T-helper 1 cell (primary cell): ENCODE measurements around the gene UBE2B.
A peak's percentile ranks its signal among the peaks of the same experiment; 100 is the strongest.
"Not testable (repeated sequence)": the region's sequence is repeated elsewhere in the genome, so short reads cannot be mapped to it uniquely, and the experiment has no call there.

Experiments used
- DNase-seq, 5 donors: peaks; one replicate each; pipeline ENCODE4 v3.0.0-alpha.2; 2012 to 2020
- total RNA-seq, 4 donors: gene quantifications; one replicate each; lab custom pipeline; 2026; lab: John Stamatoyannopoulos, UW

UBE2B gene
- total RNA-seq: 30.5 to 57.1 (median 50.3) reads per million in 4 donors

DNA sequence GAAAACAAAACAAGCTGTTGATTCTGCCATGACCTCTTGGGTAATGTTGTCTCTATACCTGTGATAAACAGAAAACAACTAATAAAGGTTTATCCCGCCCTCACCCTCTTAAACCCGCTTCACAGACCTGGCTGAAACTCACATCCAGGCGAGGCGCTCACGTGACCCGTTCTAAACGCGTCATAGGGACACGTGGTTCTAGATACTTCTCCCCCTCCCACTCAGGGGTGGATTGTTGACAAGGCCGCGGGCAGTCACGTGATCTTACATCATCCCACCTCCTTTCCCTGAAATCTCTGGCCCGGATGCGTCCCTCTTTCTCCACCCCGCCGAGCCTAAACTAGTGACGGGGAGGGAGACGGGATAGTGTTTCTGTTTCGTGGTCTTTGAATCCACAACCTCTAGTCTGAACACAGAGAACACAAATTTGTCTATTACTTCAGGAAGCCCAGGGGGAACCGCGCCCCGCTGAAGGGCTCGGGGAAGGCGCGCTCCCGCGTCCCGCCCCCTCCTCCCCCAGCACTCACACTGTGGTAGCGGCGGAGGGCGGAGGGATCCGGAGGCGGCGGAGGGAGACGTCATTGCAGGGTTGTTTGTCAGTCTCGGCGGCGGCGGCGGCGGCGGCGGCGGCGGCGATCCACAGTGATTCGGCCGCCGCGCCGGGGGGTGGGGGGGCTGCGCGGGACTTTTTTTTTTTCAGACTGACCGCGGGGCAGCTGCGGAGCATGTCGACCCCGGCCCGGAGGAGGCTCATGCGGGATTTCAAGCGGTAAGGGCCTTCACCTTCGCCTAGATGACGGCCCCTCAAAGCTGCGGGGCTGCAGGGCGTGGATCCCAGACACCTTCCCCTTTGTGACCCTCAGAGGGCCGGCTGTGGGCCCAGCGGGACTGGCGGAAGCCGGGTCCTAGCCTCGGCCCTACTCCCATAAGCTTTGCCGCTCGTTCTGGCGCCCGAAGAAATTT is at the start of gene UBE2B:
UBE2B (plus strand) TSS at position 699 of the 963 bp plus-strand sequence; CDS start at position 726, 27 bp downstream.
- DNase-seq: peak; percentile 92 to 99 (median 96)

DNA sequence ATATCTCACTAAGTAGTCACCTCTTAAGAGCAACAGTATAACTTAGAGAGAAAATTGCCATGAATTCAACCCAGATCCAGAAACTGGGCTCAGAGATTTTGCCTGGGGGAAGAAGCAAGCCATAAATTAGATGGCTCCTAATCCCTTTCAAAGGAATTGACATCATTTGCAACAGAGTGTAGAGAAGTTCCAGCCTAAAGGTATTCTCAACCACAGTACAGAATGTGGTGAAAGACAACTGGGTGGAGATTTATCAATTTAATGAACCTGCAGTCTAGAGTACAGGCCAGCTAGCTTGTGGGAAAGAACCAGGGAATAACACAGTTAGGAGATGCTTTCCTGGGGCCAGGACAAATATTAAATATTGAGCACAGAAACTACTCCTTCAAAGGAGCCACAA is 44.0 kb upstream of the UBE2B start:
- DNase-seq: no peak

DNA sequence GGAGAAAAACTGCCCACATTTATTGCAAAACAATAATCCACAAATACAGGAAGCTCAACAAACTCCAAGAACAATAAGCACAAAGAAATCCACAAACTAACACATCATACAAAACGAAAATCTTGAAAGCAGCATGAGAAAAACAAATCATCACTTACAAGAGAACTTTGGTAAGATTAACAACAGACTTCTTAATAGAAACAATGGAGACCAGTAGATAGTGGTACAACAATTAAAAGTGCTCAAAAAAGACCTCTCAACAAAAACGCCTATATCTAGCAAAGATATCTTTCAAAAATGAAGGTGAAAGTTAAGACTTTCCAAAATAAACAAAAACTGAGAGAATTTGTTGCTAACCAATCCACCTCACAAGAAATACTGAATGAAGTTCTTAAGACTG is 42.8 kb upstream of the UBE2B start:
- DNase-seq: no peak

DNA sequence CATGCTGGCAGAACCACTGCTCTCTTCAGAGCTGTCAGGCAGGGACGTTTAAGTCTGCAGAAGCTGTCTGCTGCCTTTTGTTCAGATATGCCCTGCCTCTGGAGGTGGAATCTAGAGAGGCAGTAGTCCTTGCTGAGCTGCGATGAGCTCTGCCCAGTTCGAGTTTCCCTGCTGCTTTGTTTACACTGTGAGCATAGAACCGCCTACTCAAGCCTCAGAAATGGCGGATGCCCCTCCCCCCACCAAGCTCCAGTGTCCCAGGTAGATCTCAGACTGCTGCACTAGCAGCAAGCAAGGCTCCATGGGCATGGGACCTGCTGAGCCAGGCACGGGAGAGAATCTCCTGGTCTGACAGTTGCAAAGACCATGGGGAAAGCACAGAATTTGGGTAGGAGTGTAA is 34.5 kb upstream of the UBE2B start:
- DNase-seq: not testable (repeated sequence)

DNA sequence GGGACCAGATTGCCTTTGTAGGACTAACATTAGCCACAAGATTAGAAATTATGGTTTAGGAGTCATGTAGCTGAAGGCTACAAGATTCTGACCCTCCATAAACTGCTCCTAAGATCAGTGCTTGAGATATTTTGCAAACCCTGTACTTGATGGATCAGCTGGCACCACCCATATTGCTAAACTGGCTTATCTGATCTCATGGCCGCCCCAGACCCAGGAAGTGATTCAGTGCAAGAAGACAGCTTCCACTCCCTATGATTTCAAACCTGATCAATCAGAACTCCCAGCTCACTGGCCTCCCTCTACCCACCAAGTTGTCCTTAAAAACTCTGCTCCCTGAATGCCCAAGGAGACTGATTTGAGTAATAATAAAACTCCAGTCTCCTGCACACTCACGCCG is 27.9 kb upstream of the UBE2B start:
- DNase-seq: not testable (repeated sequence)

DNA sequence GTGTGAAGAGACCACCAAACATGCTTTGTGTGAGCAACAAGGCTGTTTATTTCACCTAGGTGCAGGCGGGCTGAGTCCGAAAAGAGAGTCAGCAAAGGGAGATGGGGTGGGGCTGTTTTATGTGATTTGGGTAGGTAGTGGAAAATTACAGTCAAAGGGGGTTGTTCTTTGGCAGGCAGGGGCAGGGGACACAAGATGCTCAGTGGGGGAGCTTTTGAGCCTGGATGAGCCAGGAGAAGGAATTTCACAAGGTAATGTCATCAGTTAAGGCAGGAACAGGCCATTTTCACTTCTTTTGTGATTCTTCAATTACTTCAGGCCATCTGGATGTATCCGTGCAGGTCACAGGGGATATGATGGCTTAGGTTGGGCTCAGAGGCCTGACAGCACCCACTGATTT is 25.9 kb upstream of the UBE2B start:
- DNase-seq: not testable (repeated sequence)

DNA sequence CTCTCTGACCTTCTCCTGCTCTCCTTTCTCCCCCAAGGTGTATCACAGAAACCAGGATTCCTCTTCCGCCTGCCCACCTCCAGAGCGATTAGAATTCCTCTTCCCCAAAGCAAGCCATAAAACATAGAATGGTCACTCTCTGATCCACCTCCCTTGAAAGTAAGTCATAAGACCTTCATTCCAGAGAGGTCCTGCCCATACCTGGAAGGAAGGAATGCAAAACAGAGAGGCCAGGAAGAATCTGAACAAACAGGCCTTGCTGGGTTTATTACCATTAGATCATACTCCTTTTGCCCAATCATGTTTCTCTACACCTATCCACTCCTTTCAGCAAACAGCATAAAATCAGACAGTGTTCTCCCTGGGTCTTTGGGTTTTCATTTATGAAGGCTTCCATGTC is 25.4 kb upstream of the UBE2B start:
- DNase-seq: no peak

DNA sequence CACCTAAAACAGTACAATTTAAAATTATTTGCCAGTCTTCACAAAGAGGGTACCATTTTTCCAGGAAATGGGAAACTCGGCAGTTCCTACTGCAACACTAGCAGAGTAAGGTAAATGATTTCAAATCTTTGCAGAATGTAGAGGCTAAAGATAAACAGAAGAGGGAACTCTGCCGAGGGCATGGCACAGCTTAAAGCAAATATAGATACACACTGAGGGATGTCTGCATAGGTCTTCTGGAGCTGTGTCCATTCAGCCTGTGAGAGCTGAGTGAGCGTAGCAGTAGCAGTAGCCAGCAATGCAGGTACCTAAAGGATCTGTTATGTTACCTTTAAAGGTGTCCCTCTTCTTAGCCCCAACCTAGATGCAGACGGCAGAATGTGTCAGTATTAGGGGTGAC is 21.9 kb upstream of the UBE2B start:
- DNase-seq: no peak

DNA sequence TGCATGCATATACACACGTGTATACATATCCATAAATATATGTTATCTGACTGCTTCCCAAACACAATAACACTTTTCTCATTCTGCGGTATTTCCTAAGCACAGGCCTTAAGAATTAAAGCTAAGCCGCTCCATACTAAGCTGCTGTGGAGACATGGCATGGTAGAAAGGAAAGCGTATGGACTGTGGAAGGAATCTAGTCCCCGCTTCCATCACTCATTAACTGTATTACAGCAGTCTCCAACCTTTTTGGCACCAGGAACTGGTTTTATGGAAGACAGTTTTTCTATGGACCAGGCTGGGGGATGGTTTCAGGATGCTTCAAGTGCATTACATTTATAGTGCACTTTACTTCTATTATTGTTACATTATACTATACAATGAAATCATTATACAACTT is 15.7 kb upstream of the UBE2B start:
- no peak for DNase-seq

DNA sequence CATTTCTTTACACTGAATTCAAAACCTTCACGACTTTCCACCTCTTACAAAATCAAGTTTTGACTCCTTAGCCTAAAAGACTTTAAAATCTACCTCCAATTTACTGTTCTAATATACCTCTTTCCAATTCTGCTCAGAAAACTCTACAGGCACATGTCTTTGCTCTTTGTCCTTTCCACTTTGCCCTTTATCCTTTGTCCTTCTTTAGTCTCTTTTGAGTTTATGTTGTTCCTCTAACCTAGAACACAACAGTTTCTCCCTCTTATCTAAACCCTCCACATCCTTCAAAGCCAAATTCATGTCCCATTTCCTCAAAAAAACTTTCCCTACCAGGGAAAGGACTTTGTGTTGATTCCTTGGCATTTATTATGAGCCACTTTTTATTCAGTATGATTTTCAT is 5.8 kb upstream of the UBE2B start:
- no peak for DNase-seq

DNA sequence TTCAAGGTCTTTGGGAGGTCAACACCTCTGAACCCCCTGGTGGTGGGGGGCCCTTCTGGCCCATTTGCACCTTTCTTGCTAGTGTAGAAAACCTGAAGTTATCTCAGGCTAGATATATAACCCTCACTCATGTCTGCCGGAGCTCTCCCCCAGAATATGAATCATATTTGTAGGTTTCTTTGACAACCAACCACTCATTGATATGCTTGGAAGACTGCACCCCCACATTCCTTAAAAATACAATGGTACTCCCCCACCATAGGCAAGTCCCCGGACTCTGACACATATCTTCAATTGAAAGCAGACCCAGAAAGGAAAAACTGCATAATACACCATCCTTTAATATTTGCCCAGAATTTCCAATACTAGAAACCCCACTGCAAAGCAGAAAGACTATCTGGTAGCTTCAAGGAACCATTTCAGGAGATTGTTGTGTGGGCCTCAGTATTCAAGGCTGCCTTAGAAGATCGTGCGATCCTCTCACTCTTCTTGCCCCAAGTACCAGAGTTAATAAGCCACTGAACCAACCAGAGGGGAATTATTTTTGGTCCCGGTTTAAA is 978 bp upstream of the UBE2B start:
- no peak for DNase-seq

DNA sequence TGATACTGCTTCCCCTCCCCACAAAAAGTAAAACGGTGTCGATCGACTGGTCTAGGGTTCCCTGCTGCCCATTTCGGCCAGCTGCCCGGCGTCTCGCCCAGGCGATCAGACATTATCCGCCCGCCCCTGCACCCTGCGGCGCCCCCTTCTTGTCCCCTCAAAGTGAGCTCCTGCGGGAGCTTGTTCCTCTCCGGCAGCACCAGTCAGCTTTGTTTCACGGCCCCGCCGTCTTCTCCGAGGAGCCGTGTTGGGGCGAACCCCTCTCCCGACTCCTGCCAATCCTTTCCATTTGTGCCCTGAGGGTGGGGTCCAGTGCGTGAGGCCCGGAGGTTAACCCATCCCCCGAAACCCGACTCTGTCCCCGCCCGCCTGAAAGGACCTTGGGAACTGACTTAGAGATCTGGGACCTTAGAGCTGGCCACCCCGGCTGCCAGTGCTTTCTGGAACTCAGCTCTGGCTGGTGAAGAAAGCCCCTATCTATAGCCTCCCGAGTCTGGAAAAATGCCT is 518 bp downstream of the UBE2B start:
- DNase-seq: peak; percentile 9 to 32 (median 17)

DNA sequence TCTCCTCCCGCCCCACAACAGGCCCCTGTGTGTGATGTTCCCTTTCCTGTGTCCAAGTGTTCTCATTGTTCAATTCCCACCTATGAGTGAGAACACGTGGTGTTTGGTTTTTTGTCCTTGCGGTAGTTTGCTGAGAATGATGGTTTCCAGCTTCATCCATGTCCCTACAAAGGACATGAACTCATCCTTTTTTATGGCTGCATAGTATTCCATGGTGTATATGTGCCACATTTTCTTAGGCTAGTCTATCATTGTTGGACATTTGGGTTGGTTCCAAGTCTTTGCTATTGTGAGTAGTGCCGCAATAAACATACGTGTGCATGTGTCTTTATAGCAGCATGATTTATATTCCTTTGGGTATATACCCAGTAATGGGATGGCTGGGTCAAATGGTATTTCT is 2.3 kb downstream of the UBE2B start:
- not testable (repeated sequence) for DNase-seq

DNA sequence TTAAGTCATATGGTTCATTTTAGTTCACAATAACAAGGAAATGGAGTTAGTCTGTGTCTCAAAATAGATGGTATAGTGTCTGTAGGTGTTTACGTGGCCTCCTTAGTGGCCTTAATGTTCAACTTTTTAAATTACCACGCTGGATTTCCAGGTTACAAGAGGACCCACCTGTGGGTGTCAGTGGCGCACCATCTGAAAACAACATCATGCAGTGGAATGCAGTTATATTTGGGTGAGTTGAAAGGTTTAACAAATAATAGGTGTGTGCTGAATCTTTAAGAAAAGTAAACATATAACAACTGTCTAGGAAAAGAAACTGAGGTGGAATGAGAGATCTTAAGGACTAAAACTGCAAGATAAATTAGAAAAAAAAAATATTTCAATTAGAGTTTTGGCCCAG is 2.9 kb downstream of the UBE2B start:
- peak in 1 of 5 donors; percentile 8 for DNase-seq

DNA sequence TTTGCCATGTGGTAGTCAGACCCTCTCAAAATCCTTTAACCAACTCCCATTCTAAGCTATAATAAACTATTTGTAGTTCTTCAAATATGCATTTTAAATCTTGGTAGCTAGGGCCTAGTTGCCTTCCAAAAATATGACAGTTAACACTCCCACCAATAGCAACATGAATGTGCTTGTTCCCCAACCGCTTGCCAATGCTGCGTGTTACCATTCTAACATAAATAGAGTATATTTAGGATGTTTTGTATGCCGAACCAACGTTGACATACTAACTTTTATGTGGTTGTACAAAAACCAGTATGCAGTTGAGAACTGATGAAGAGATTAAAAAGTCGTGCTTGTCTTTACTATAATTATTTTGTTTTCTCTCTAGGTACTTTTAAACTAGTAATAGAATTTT is 9.0 kb downstream of the UBE2B start:
- DNase-seq: no peak

DNA sequence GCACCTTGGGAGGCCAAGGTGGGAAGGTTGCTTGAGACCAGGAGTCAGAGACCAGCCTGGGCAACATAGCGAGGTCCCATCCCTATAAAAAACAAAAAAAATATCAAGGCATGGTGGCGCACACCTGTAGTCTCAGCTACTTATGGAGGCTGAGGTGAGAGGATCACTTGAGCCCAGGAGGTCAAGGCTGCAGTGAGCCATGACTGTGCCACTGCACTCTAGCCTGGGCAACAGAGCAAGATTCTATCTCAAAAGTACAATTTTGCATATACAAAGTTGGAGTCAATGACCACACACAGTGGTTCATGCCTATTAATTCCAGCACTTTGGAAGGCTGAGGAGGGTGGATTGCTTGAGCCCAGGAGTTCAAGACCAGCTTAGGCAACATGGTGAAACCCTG is 10.8 kb downstream of the UBE2B start:
- DNase-seq: not testable (repeated sequence)

DNA sequence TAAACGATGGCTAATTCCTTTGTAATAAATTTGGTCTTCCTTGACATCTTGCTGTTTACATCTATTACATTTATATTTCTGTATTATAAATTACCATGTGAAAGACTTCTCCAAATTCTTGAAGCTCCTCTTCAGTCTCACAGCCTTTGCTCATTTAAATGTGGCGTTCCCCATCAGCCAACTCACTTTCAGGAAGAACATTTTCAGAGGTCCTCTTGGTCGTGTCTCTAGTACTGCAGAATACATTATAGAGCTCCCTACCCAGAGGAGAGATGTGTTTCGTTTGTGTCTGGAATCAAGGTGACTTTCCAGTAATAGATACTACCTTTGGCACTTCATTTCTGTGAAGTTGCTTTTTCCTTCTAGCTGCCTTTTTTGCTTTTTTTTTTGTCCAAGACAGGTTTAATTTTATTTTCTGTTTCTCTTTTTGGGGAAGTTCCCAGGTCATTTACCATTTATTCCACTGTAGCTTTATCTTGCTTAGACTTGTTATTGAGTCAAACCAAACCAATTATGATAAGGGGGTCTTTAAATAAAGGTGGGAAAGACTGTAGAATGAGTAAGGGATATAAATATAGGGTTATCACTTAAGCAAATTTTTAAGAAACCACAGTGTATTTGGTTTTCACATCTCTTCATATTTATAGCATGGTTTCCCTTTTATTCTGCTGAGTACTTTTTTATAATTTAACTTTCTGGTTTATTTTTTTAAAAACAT is 12.8 kb downstream of the UBE2B start:
- DNase-seq: no peak

DNA sequence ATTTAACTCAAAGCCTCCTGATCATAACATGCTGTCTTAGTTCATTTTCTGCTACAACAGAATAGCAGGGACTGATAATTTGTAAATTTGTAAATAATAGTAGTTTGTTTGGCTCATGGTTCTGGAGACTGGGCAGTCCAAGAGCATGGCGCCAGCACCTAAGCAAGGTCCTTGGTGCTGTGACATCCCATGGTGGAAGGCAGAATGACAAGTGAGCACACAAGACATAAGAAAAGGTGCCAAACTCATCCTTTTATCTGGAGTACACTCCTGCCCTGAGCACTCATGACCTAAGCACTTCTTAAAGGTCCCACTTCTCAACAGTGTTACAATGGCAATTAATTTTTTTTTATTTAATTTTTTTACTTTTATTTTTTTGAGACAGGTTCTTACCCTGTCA is 16.1 kb downstream of the UBE2B start:
- DNase-seq: no peak

DNA sequence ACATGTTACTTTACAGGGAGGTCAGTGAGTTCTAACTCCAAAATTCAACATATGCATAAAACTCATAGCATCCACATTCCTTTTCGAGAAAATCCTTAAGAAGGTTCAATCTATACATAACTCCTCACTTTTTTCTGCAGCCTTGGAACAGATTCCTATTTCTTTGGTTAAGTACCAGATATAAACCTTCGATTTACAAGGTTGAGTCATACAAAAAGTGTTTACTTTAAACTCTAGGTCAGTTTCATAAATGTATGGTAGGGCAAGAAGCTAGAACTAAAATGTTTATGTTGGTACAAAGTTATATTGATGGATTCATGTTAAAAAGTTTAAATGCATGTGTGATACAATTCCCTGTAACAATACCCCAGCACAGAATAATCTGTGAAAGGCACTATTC is 20.9 kb downstream of the UBE2B start:
- no peak for DNase-seq

DNA sequence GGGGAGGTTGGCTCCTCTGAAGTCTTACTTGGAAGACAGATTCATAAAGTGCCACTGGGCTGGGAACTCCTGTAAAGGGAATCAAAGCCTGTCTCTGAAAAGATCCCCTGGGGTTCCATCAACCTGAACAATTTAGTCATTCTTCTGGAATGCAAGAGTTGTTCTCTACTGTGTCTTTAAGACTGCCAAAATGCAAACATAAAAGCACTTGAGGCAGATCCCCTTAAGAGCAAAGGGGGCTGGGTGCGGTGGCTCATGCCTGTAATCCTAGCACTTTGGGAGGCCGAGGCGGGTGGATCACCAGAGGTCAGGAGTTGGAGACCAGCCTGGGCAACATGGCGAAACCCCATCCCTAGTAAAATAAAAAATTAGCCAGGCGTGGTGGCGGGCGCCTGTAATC is 23.6 kb downstream of the UBE2B start:
- DNase-seq: no peak

DNA sequence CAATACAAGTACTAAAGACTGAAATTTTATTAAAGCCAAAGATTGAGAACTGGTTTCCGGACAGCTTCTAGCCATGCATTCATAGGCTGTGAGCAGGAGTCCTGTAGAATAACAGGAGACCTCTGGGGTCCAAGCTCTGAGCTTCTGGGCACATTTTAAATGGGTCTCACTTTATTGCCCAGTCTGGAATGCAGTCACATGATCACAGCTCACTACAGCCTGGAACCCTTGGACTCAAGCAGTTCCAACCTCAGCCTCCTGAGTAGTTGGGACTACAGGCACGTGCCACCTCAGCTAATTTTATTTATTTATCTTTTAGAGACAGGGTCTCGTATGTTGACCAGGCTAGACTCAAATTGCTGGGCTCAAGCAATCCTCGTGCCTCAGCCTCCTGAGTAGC is 24.9 kb downstream of the UBE2B start:
- no peak for DNase-seq

DNA sequence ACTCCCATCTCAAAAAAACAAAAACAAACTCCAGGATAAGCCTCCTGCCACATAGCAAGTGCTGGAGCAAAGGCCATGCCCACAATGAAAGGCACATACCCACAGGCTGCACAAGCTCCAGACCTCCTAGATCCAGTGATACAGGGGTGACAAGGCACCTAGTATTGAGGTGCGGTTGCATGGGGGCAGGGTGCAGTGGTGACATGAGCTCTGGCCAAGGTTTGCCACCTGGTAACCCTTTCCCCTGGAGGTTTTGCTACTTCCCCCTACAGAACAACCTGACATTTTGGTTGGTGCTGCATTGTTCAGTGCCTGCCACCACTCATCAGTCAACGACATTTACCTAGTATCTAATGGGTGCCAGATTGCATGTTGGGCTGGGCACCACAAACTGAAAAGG is 25.8 kb downstream of the UBE2B start:
- no peak for DNase-seq

DNA sequence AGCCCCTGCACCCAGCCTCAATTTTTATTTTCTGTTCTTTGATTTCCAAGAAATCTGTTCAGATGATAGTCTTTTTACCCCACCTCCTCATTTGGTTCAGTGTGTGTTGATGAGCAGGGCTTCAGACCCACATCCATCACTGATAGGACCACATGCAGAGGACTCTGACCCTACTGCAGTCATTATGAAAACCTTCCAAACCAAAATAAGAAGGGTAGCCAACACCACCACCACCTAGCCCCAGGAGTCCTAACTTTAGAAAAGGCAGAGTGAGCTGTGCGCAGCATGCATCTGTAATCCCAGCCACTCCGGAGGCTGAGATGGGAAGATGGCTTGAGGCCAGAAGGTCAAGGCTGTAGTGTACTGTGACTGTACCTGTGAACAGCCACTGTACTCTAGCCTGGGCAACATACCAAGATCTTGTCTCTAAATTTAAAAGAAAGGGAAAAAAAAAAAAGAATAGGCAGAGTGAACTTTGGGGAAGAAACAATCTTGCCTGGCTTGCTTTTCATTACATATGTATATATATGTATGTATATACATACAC is 27.3 kb downstream of the UBE2B start:
- DNase-seq: no peak
